HG02852 (cell line): ENCODE measurements around the gene ZNF408.
A peak's percentile ranks its signal among the peaks of the same experiment; 100 is the strongest.
"Not testable (repeated sequence)": the region's sequence is repeated elsewhere in the genome, so short reads cannot be mapped to it uniquely, and the experiment has no call there.

Source experiments
- ATAC-seq: cut with Tn5 transposase; IDR thresholded peaks from one replicate; pipeline ENCODE4 v1.9.1; 2021; ENCODE audit warnings: mild to moderate bottlenecking, moderate library complexity; ENCODE audit not compliant: unreplicated experiment

Gene ZNF408

DNA sequence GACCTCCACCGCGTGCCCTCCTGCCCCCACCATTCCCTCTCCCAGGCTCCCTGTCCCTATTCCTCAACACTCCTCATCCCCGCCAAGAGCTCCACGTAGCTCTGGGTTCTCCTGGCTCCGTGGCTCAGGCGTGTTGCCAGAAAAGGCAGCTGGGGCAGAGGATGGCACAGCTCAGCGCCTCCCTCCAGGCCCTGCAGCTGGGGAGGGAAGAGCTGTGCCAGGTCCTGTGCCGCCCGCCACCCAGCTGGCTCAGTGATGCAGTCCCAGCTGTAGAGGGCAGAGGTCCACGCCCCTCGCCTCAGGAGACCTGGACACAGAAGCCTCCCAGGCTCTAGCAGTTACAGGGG lies 4.6 kb upstream of the ZNF408 start:
- no peak for ATAC-seq

DNA sequence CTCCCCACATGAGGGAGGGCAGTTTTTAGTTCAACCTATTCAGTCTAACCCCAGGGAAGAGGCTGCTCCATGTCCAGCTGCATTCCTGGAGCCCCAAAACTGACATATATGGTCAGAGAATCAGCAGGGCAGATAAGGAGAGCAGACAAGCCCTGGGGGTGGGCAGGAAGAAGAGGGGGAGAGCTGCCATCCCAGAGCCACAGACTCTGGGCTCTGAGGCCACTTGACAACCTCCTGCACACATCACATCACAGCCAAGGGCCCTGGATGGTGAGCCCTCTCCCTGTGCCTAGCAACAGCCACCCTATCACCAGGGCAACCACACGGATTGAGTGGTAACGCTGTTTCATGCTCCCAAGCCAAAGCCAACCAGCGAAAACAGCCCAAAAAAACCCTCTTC lies 3.5 kb upstream of the ZNF408 start:
- no peak for ATAC-seq

DNA sequence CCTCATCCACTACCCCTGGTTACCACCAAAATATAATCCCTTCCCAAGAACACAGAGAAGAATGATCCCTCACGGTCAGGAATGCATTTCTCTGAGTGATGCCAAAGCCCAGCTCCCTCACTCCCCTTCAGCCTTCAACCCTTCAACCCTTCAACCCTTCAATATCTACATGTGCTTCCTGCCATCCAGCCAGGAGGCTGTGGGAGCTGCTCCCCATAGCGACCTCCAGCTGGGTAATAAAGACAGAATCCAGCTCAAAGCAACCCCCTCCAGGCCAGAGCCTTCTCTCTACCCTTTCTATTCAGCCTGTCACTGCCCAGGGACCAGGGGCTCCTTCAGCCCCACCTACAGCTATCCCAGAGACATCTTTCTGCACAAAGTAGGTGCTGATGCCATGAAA lies 3.1 kb upstream of the ZNF408 start:
- ATAC-seq: no peak

DNA sequence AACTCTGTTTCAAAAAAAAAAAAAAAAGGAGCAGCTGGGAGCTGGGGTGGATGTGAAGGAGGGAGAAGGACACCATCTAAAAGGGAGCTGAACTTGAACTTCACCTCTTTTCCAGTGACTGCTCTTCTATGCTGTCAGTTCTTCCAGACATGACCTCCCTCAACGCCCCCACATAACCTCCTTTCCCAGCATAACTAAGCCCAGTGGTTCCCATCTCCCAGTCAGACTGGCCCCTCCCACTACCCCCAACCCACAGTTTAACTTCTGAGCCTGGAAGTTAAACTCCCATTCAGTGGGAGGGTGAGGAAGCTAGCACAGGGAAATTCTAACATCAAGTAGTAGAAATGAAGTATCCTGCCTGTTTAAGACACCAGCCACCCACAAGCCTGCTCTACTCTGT lies 2.2 kb upstream of the ZNF408 start:
- ATAC-seq: no peak

DNA sequence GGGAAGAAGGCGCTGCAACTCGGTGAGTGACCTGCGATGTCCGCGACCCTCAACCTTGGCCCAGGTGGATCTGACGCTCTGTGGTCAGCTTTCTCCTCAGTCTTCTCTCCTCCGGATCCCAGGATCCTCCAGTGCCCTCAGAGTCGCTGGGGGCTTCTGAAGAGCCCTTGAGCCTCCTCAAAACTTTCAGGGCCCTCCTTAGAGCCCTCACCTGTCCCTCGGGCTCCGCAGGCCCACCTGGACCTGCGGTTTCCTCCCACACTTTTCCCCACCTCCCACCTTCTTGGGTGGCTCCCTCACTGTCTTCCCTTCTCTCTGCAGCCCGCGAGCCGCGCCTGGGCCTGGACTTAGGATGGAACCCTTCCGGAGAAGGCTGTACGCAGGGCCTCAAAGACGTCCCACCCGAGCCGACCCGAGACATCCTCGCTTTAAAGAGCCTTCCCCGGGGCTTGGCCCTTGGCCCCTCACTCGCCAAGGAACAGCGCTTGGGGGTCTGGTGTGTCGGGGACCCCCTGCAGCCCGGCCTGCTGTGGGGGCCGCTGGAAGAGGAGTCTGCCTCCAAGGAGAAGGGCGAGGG lies 335 bp downstream of the ZNF408 start:
- peak; percentile 2 for ATAC-seq

DNA sequence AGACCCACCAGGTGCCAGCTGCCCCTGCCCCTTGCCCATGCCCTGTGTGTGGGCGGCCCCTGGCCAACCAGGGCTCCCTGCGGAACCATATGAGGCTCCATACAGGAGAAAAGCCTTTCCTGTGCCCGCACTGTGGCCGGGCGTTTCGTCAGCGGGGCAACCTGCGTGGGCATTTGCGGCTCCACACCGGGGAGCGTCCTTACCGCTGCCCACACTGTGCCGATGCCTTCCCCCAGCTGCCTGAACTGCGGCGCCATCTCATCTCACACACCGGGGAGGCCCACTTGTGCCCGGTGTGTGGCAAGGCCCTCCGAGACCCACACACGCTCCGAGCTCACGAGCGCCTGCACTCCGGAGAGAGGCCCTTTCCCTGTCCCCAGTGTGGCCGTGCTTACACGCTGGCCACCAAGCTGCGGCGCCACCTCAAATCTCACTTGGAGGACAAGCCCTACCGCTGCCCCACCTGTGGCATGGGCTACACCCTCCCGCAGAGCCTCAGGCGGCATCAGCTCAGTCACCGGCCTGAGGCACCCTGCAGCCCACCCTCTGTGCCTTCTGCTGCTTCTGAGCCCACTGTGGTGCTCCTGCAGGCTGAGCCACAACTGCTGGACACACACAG lies 4.3 kb downstream of the ZNF408 start:
- no peak for ATAC-seq

DNA sequence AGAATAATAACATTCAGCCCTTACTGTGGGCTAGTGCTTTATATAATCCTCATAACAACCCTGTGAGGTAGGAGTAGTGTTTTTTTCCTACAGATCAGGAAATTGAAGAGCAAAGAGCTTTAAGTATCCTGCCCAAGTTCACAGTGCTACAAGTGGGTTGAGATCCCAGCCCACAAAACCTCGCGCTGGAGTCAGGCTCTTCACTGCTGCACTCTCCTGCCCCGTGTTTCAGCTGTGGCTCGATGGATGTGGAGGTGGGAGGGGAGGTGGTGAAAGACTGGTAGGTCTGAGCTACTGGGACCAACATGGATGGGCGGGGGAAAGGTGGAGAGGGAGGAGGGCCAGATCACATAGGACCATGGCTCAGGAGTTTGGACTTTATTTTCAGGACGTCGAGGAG lies 6.1 kb downstream of the ZNF408 start:
- ATAC-seq: no peak

DNA sequence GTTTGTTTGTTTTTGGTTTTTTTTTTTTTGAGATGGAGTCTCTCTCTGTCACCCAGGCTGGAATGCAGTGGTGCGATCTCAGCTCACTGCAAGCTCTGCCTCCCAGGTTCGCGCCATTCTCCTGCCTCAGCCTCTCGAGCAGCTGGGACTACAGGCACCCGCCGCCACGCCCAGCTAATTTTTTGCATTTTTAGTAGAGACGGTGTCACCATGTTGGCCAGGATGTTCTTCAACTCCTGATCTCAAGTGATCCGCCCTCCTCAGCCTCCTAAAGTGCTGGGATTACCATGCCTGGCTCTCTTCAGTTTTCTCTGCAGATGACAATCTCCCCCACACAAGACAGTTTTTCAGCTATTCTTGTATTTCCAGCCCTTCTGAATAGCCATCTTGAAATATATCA lies 8.5 kb downstream of the ZNF408 start:
- ATAC-seq: not testable (repeated sequence)

DNA sequence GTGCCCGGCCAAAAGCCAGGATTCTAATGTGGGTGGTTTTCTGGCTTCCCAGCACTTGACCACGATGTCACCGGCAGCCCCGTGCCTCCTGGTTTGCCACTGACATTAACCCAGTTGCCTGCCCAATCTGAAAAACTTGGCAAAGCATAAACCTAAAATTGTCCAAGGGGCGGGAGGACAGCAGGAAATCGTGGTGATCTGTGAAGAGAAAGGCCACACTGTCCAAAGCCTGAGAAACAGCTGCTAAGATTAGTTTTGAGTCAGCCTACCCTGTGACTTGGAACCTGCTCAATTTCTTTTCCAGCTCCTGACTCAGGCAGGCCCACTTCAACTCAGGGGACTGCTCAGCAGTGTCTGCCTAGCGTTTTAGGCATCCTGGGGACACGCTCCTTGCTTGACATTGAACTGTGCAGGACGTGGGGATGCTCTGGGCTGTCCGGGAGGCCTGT lies 10.0 kb downstream of the ZNF408 start:
- ATAC-seq: no peak

DNA sequence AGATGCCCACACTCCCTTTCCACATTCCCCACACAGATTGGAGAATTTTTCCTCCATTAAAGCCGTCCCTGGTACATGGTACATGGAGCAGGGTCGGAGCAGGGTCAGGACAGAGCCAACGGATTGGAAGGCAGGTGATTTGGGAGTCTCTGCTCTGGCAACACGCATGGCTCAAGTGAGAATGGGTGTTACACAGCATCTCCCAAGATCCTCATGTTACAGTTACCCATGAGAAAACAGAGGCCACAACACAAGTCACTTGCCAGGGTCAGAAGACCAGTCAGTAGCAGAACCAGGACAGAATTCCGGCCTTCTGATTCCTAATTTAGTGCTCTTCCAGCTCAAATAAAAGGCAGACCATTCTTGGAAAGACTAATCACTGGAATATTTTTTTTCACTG lies 10.5 kb downstream of the ZNF408 start:
- no peak for ATAC-seq

DNA sequence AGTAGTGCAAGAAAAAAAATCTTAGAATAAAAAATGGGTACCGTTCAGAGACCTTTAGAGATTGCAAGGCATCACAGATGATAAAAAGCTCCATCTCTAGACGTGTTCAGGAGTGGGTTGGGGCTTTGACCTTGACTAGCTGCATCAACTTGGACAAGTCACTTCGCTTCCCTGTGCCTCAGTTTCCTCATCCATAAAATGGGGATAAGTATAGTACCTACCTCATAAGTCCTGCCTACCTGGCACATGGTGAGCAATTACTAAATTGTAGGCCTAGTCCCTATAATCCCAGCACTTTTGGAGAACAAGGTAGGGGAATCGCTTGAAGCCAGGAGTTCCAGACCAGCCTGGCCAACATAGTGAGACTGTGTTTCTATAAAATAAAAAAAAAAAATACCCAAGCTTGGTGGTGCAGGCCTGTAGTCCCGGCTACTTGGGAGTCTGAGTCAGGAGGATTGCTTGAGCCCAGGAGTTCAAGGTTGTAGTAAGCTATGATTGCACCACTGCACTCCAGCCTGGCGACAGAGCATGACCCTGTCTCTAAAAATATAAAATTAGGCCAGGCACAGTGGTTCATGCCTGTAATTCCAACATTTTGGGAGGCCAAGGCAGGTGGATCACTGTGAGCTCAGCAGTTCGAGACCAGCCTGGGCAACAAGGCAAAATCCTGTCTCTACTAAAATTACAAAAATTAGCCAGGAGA lies 12.2 kb downstream of the ZNF408 start:
- no peak for ATAC-seq

DNA sequence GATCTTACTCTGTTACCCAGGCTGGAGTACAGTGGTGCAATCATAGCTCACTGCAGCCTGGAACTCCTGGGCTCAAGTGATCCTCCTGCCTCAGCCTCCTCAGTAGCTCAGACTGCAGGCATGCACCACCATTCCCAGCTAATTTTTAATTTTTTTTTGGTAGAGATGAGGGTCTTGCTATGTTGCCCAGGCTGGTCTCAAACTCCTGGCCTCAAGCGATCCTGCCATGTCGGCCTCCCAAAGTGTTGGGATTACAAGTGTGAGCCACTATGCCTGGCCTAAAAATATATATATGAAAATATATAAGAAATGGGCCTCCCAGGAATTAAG lies 17.0 kb downstream of the ZNF408 start:
- not testable (repeated sequence) for ATAC-seq

DNA sequence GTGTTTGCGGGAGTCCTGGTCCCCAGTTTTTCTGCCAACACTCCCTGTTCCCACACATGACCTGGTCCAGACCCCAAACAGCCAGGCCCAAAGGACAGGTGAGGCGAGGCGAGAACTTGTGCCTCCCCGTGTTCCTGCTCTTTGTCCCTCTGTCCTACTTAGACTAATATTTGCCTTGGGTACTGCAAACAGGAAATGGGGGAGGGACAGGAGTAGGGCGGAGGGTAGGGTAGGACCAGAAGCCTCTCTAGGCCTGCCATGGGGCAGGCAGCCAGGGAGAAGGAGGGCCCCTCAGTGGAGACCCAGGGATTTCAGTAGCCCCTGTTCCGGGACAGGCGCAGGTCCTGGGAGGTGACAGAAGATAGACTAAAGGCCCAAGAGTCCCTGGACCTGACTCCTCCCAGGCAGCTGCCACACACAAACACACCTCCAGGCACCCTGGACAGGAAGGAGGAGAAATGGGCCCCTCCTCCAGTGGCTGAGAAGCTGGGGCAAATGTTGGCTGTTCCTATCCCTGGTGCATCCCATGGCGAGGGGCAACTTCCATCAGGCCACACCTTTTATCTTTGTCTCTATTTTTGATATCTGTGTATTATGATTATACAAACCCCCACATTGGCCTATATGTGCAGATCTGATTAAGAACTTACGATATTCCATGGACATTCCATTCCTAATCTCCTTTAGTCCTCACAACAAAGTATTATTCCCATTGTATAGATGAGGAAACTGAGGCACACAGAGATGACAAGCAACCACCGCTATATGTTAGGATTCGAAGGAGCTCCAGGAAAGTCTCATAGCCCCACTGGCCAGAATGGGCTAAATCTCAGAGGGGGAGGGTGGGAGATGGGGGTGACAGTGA lies 17.6 kb downstream of the ZNF408 start:
- no peak for ATAC-seq

DNA sequence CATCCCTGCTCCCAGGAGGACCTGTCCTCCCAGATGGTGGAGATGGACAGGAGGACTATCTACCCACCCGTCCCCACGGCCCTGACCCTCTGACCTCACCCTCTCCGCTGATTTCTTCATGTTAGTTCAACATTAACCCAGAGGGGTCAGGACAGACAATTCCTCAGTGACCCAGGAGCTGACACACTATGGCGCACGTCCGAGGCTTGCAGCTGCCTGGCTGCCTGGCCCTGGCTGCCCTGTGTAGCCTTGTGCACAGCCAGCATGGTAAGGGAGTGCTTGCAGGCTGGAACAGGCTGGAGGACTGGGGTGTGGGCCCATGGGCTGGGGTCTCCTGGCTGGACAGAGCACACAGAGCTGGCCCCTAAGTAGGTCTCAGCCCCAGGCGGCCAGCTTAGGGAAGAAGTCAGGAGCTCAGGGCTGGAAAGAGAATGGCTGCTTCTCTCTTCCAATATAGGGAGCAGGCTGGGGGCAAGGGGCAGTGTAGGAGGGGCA lies 18.3 kb downstream of the ZNF408 start, which contains the start of gene F2:
Gene F2 (plus strand): TSS at position 166 of the 495 bp plus-strand sequence. CDS start 23 bp downstream, at position 189.
- ATAC-seq: no peak

DNA sequence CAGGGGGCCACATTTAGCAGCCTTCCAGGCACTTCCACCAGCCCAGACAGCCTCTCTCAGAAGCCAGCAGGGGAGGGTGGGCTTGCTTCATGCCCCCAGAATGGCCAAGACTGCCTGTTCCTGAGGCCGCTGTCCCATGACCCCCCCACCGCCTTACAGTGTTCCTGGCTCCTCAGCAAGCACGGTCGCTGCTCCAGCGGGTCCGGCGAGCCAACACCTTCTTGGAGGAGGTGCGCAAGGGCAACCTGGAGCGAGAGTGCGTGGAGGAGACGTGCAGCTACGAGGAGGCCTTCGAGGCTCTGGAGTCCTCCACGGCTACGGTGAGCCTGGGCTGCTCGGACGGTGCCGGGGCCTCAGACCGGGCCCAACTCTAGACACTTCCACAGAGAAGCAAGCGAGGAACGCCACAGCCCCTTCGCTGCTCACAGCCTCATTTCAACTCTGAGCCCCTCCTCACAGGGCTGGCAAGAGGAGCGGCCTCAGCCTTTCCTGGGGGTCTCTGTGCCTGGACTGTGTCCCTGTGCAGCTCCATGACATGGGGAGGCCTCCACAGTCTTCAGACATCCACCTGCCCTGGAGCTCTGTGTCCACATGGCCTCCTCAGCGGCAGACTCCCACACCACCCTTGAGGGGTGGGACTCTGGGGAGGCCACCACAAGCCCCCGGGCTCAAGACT lies 18.9 kb downstream of the ZNF408 start:
- no peak for ATAC-seq

DNA sequence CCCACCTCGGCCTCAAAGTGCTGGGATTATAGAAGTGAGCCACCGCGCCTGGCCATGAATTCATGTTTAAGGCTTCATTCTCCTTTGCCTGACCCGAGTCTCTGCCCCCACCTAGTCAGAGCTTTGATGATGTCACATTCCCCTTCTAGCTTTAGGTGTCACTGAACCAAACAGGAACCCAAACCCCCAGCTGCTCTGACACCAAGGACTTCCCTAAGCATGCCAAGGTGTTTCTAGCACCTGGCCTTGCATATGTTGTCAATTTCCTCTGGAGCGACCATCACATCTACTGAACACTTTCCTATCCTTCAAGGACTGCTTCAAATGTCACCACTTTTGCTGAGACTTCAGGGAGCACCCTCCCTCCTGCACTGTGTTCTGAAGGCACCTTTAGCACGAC lies 20.5 kb downstream of the ZNF408 start:
- no peak for ATAC-seq

DNA sequence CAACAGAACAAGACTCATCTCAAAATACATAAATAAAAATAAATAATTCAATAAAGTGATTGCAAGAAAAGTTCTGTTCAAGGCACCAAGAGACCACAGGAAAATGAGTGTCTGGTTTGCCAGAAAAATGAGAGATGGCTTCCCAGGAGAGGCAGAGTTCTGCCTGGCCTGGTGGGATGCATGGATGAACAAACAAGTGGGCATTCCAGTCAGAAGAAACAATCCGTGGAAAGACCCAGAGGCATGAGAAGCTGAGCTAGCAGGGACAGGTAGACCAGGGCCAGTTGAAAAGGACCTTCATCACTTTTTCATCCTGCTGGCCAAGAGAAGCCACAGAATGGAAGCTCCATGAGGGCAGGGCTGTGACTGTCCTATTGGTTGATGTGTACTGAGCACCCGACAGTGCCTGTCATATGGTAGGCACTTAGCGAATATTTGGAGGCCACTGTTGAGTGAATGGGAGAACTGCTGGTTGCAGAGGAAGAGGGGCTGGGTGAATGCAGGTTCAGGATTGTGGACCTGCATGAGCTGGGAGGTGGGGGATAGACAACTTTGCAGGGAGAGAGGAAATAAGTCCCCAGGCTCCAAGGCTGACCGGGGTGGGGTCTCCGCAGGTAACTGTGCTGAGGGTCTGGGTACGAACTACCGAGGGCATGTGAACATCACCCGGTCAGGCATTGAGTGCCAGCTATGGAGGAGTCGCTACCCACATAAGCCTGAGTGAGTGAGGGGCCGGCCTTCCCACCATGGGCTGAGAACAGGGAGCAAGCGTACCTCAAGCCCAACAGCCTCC lies 21.9 kb downstream of the ZNF408 start:
- ATAC-seq: no peak

DNA sequence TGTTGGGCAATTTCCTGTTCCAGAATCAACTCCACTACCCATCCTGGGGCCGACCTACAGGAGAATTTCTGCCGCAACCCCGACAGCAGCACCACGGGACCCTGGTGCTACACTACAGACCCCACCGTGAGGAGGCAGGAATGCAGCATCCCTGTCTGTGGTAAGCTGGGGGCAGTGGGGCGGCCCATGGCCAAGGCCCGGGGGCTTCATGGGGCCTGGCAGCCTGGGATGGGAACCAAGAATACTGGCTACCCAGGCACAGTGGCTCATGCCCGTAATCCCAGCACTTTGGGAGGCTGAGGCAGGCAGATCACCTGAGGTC lies 22.5 kb downstream of the ZNF408 start:
- ATAC-seq: no peak

DNA sequence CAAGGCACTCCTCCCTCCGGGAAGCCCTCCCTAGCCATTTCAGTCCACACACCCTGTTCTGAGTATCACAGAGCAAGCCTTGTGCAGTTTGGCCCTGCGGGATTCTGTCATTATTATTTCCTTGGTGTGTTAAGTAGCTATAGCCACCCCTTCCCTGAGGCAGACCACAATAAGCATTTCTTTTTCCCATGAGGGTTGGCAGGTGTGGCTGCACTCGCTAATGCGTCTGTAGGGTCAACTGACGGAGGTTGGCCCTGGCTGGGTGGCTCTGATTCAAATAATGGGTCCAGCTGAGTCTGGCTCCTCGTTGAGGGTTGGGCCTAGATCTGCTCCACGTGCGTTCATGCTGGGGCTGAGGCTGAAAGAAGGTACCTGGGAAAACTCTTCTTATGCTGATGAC lies 23.3 kb downstream of the ZNF408 start:
- ATAC-seq: no peak
